ENCODE data around the gene CCHCR1. TPM values are rescaled to one million over a fixed set of nuclear protein-coding genes. Genes with fewer than 3 reads are reported as not detected.

CCHCR1 gene
- total RNA-seq, 1 experiment from 2014 or later, result 25.5 TPM

GRCh38 chr6:31129130-31129529 lies 28.5 kb downstream of the CCHCR1 start:
- DNase-seq (ENCODE audit: low read depth), result no peak

GRCh38 chr6:31128093-31128676 lies 29.4 kb downstream of the CCHCR1 start:
- DNase-seq (ENCODE audit: low read depth), result peak; percentile 66

GRCh38 chr6:31126396-31127175 lies 31.0 kb downstream of the CCHCR1 start:
- no peak for DNase-seq (ENCODE audit: low read depth)

GRCh38 chr6:31125586-31126363 lies 31.8 kb downstream of the CCHCR1 start:
- peak; percentile 71 for DNase-seq (ENCODE audit: low read depth)

GRCh38 chr6:31125162-31125561 lies 32.4 kb downstream of the CCHCR1 start:
- peak; percentile 83 for DNase-seq (ENCODE audit: low read depth)

GRCh38 chr6:31122791-31123706 lies 34.6 kb downstream of the CCHCR1 start:
- peak; percentile 93 for DNase-seq (ENCODE audit: low read depth)

- no peak for DNase-seq (ENCODE audit: low read depth)
These were observed 36.3 kb downstream of the CCHCR1 start for GRCh38 chr6:31121131-31121790.

- no peak for DNase-seq (ENCODE audit: low read depth)
These were observed 37.3 kb downstream of the CCHCR1 start, which contains the start of gene CDSN for GRCh38 chr6:31120151-31120915. Gene CDSN, minus strand, starts transcription at chr6:31120446. Its CDS starts 27 bp downstream, at chr6:31120419.

GRCh38 chr6:31118178-31118577 lies 39.4 kb downstream of the CCHCR1 start:
- DNase-seq (ENCODE audit: low read depth), result no peak

GRCh38 chr6:31116661-31117385 lies 40.8 kb downstream of the CCHCR1 start:
- DNase-seq (ENCODE audit: low read depth), result no peak

GRCh38 chr6:31115941-31116560 lies 41.6 kb downstream of the CCHCR1 start:
- no peak for DNase-seq (ENCODE audit: low read depth)

- peak; percentile 92 for DNase-seq (ENCODE audit: low read depth)
These were observed 42.4 kb downstream of the CCHCR1 start for GRCh38 chr6:31114970-31115849.

GRCh38 chr6:31114541-31114878 lies 43.1 kb downstream of the CCHCR1 start, which contains the start of gene PSORS1C1:
Gene PSORS1C1, plus strand, starts transcription at chr6:31114800. Its CDS starts 14,833 bp downstream, at chr6:31129633.
- peak; percentile 98 for DNase-seq (ENCODE audit: low read depth)

GRCh38 chr6:31113861-31114540 lies 43.6 kb downstream of the CCHCR1 start:
- peak; percentile 44 for DNase-seq (ENCODE audit: low read depth)

- DNase-seq (ENCODE audit: low read depth), result no peak
These were observed 45.1 kb downstream of the CCHCR1 start, which contains the start of gene C6orf15 for GRCh38 chr6:31112478-31112877. Gene C6orf15, minus strand, starts transcription at chr6:31112575. Its CDS starts 20 bp downstream, at chr6:31112555.

- DNase-seq (ENCODE audit: low read depth), result no peak
These were observed 45.9 kb downstream of the CCHCR1 start for GRCh38 chr6:31111712-31112111.

Data from M059J (cell line).